Large intestine (tissue), 3 donors: ENCODE results near the gene GJE1. TPM values are rescaled to one million over a fixed set of nuclear protein-coding genes. Genes with fewer than 3 reads are reported as not detected.

Experiments used
- DNase-seq, 2 donors: peaks; one replicate each; pipeline versions ENCODE4 v3.0.0 to v3.0.0-alpha.2; 2013
- H3K27ac ChIP-seq: one replicate; pipeline ENCODE4 v1.5.1; 2013; ENCODE audit warnings: low read length
- H3K27me3 ChIP-seq: 2 replicates; pipeline ENCODE4 v1.6.1; 2013; ENCODE audit warnings: low read length; ENCODE audit not compliant: control insufficient read depth, insufficient read depth
- H3K36me3 ChIP-seq: 2 replicates; pipeline ENCODE4 v1.6.1; 2013; ENCODE audit warnings: low read length; ENCODE audit not compliant: control insufficient read depth, insufficient read depth
- H3K4me1 ChIP-seq: one replicate; pipeline ENCODE4 v1.6.1; 2013; ENCODE audit warnings: low read length; ENCODE audit not compliant: control insufficient read depth, insufficient read depth
- H3K4me3 ChIP-seq: one replicate; pipeline ENCODE4 v1.5.1; 2013; ENCODE audit warnings: low read length
- H3K9me3 ChIP-seq: one replicate; pipeline ENCODE4 v1.6.1; 2013; ENCODE audit warnings: mild to moderate bottlenecking, low read depth, low read length, moderate library complexity; ENCODE audit not compliant: control insufficient read depth
- WGBS: methylation state at CpG from one replicate; pipeline ENCODE4 v1.1.5; 2013; ENCODE audit warnings: low lambda C conversion rate; ENCODE audit not compliant: insufficient coverage; 5-methylcytosine and 5-hydroxymethylcytosine counted together
- polyA plus RNA-seq: library from polyadenylated mRNA; unstranded; fragments of 120-200 nt; gene quantifications from one replicate; pipeline ENCODE4 v1.2.1, GENCODE V29; 2013

Gene GJE1
- polyA plus RNA-seq, 1 donor: not detected

DNA sequence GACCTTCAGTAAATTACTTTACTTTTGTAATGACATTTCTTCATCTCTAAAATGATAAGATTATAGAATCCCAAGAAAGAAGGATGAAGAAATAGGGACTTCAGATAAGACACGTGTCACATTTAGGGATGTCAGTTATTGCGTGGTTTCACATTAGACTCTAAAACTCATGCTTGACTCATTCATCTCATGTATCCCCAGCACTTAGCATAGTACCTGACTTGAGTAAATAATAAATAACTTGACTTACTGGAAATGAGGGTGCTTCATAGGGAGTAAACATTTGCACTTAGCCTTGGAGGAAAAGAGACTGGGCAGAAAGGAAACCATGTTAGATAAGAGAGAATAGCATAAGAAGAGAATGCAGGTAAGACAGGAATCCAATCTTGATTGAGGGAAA, 51.6 kb downstream of the GJE1 start:
- Histone ChIP-seq H3K9me3 (no peaks in the 10 kb centered on the region), H3K36me3 (peaks cover 4% of the 10 kb centered on the region), H3K27ac (no peak overlapping the region), H3K4me3 (no peak overlapping the region), H3K27me3 (no peaks in the 10 kb centered on the region), H3K4me1 (no peaks in the 10 kb centered on the region)
- WGBS: no CpG with 5 or more reads among the region's 2 CpGs
- DNase-seq: peak; percentile 4 to 39

Other genes with a start within 250 kb of the GJE1 start
- gene NMBR, start 14.2 kb downstream of the GJE1 start, polyA plus RNA-seq: 0.09 TPM
- gene VTA1, start 14.3 kb downstream of the GJE1 start, polyA plus RNA-seq: 73.9 TPM
- 41.8 TPM for gene ADGRG6, start 169.1 kb downstream of the GJE1 start, polyA plus RNA-seq